Measurements from ENCODE around the gene ASB10.

The ASB10 gene

DNA sequence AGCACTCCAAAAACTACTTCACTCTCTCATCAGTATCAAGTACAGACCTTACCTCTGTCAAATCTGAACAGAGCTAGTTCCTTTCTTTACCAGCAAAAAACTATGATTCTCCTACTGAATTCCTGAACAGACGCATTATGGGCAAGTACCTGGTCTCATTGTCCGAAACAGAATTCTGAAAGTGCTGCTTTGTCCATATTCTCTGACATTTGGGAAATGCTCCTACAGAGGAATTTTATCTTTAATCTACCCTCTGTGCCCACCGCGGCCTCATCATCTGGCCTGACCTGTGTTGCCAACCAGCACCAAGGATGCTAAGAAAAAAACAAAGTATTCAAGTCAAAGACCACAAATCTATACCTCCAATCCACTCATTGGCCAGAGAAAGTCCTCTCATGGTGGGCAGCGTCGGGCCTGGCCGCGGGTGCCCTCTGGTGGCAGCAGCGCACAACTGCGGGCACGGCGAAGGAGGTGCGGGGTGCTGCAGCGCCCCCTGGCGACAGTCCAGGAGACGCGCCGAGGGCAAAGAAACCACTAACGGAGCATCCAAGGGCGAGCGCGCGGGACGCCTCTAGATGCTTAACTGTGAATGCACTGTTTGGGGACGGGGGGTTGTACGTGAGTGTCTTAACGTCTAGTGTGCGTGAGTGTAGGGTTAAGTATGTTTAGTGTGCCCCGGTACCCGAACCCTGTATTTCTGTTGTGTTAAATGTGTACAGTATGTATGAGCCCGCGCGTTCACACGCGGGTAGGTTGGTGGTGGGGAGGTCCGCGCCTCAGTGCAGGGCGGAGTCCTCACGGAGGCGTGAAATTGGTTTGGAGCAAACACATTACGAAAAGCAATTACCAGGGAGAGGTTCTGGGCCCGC, 14.5 kb downstream of the ASB10 start:
- Mint-ChIP-seq H3K27me3 (peaks cover 32% of the 10 kb centered on the region), H3K4me1 (peaks cover 15% of the 10 kb centered on the region), H3K27ac (no peak overlapping the region), H3K9me3 (no peaks in the 10 kb centered on the region), H3K36me3 (peaks cover 2% of the 10 kb centered on the region), H3K4me3 (no peak overlapping the region)
- ATAC-seq (ENCODE audit: low read depth), result peak; percentile 62
- DNase-seq (ENCODE audit: low spot score in 2 of 2), result peak; percentile 79 to 83

GRCh38 chr7:151168787-151169162, 18.3 kb downstream of the ASB10 start:
- Mint-ChIP-seq H3K9me3 (no peaks in the 10 kb centered on the region), H3K4me3 (peak overlapping the region; percentile 81), H3K36me3 (peaks cover 2% of the 10 kb centered on the region), H3K27ac (no peak overlapping the region), H3K4me1 (peaks cover 20% of the 10 kb centered on the region), H3K27me3 (peaks cover 29% of the 10 kb centered on the region)
- ATAC-seq (ENCODE audit: low read depth) (no peak), DNase-seq (ENCODE audit: low spot score in 2 of 2) (no peak)

- H3K4me1 Mint-ChIP-seq, result peaks cover 18% of the 10 kb centered on the region
- H3K27ac Mint-ChIP-seq, result no peak overlapping the region
- peaks cover 26% of the 10 kb centered on the region for H3K27me3 Mint-ChIP-seq
- peak; percentile 76 for ATAC-seq (ENCODE audit: low read depth)
- H3K9me3 Mint-ChIP-seq, result no peaks in the 10 kb centered on the region
- H3K36me3 Mint-ChIP-seq, result peaks cover under 1% of the 10 kb centered on the region
- peak; percentile 58 to 70 for DNase-seq (ENCODE audit: low spot score in 2 of 2)
- peak overlapping the region; percentile 81 for H3K4me3 Mint-ChIP-seq
Measured at GRCh38 chr7:151168003-151168786, 18.9 kb downstream of the ASB10 start.

- Mint-ChIP-seq H3K4me3 (peak within 1 kb of the TSS; percentile 81), H3K36me3 (no peaks in the 10 kb centered on the region), H3K27ac (no peak within 1 kb of the TSS), H3K27me3 (peaks cover 21% of the 10 kb centered on the region), H3K4me1 (peaks cover 11% of the 10 kb centered on the region), H3K9me3 (no peaks in the 10 kb centered on the region)
- DNase-seq (ENCODE audit: low spot score in 2 of 2), result no peak
- peak; percentile 61 for ATAC-seq (ENCODE audit: low read depth)
Measured at GRCh38 chr7:151167197-151167961, 19.7 kb downstream of the ASB10 start, which contains the start of gene GBX1. Gene GBX1 (minus strand): TSS chr7:151167694. CDS start chr7:151167548, 146 bp downstream.

DNA sequence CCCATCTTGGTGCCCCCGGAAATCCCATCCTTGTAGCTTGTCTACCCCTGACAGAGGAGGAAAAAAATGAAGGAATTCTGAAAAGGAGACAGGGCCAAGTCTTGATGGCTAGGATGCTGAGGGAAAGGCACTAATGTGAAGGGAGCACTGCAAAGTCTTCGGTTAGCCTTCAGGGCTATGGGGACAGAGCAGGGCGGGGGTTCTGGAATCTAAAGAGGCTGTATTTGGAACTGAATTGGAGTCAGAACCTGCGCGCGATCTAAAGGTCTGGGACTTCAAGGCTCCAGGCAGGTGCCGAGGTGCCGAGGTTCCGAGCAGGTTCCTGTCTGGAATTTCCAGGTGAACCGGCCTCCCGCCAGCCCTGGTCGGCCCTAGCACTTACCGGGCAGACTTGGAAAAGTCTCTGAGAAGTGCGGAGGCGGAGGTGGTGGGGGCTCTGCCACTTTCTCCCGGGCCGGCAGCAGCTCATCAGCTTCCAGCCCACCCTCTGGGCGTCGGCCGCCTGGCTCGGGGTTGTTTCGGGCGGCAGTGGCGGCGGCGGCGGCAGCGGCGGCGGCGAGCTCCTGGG, 20.3 kb downstream of the ASB10 start:
- DNase-seq (ENCODE audit: low spot score in 2 of 2) (no peak), ATAC-seq (ENCODE audit: low read depth) (no peak)
- no peaks in the 10 kb centered on the region for H3K9me3 Mint-ChIP-seq
- H3K36me3 Mint-ChIP-seq, result no peaks in the 10 kb centered on the region
- no peak overlapping the region for H3K27ac Mint-ChIP-seq
- H3K4me3 Mint-ChIP-seq, result peak overlapping the region; percentile 62
- H3K4me1 Mint-ChIP-seq, result peaks cover 11% of the 10 kb centered on the region
- H3K27me3 Mint-ChIP-seq, result peaks cover 21% of the 10 kb centered on the region

DNA sequence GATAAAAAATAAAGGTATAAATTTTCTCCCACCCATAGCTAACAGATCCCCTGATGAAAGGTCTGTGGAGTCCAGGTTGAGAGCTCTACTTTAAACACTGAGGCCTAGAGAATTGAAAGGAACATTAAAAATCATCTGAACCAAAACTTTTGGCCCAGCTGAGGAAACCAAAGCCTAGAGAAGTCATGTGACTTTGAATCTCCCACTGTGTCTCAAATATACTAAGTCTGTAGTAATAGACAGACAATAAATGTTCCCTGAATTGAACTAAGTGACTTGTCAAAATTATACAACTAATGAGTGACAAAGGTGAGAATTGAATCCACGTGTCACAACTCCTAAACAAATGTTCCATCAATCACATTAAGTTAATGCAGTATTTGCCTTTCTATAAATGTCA, 25.3 kb downstream of the ASB10 start:
- Mint-ChIP-seq H3K4me3 (no peak overlapping the region), H3K36me3 (no peaks in the 10 kb centered on the region), H3K27ac (no peak overlapping the region), H3K9me3 (no peaks in the 10 kb centered on the region), H3K4me1 (peaks cover 5% of the 10 kb centered on the region), H3K27me3 (peaks cover 8% of the 10 kb centered on the region)
- no peak for ATAC-seq (ENCODE audit: low read depth)
- no peak for DNase-seq (ENCODE audit: low spot score in 2 of 2)

GRCh38 chr7:151157645-151158329, 29.3 kb downstream of the ASB10 start:
- Mint-ChIP-seq H3K4me3 (no peak overlapping the region), H3K27me3 (peaks cover 12% of the 10 kb centered on the region), H3K36me3 (no peaks in the 10 kb centered on the region), H3K27ac (no peak overlapping the region), H3K4me1 (no peaks in the 10 kb centered on the region), H3K9me3 (no peaks in the 10 kb centered on the region)
- DNase-seq (ENCODE audit: low spot score in 2 of 2) (no peak), ATAC-seq (ENCODE audit: low read depth) (no peak)

DNA sequence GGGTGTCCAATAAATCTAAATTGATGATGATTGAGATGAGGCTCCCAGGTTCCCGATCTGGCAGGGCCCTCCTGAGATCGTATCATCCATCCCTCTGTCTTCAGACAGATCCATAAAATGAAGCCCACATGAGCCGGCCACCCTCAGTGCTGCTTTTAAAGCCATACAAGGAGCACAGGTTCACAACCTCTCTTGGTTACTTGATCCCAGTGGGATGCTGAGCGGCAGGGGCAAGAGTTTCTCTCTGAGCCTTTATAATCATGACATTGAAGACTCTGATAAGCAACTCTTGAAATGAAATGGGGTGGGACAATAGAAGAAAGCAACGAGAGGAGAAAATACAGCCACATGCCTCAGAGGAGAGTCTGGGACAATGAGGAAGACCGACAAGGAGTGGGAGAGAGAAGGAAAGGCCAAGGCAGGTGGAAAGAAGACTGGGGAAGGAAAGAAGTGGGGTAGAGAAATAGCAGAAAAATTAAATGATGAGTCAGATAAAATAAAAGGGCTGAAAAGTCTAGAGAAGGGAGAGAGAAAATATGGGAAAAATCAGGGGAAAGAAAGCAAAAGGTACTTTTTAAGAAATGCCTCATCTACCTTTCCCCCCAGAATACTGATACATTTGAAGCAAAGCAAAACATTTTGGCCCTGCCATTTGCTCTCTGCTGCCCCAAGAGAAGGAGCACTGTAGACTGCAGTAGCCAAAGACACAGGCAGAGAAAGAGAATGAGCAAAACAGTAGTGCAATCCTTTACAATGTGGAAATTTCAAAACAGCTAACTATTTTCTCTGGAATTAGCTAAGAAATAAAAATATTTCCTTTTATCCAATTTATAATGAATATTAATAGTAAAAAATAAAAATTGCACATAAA, 34.2 kb downstream of the ASB10 start:
- Mint-ChIP-seq H3K4me1 (no peaks in the 10 kb centered on the region), H3K36me3 (no peaks in the 10 kb centered on the region), H3K27me3 (peaks cover 19% of the 10 kb centered on the region), H3K9me3 (no peaks in the 10 kb centered on the region), H3K27ac (no peak overlapping the region), H3K4me3 (no peak overlapping the region)
- no peak for ATAC-seq (ENCODE audit: low read depth)
- DNase-seq (ENCODE audit: low spot score in 2 of 2), result no peak

- no peak overlapping the region for H3K4me3 Mint-ChIP-seq
Measured at GRCh38 chr7:151150388-151150787, 36.7 kb downstream of the ASB10 start.

DNA sequence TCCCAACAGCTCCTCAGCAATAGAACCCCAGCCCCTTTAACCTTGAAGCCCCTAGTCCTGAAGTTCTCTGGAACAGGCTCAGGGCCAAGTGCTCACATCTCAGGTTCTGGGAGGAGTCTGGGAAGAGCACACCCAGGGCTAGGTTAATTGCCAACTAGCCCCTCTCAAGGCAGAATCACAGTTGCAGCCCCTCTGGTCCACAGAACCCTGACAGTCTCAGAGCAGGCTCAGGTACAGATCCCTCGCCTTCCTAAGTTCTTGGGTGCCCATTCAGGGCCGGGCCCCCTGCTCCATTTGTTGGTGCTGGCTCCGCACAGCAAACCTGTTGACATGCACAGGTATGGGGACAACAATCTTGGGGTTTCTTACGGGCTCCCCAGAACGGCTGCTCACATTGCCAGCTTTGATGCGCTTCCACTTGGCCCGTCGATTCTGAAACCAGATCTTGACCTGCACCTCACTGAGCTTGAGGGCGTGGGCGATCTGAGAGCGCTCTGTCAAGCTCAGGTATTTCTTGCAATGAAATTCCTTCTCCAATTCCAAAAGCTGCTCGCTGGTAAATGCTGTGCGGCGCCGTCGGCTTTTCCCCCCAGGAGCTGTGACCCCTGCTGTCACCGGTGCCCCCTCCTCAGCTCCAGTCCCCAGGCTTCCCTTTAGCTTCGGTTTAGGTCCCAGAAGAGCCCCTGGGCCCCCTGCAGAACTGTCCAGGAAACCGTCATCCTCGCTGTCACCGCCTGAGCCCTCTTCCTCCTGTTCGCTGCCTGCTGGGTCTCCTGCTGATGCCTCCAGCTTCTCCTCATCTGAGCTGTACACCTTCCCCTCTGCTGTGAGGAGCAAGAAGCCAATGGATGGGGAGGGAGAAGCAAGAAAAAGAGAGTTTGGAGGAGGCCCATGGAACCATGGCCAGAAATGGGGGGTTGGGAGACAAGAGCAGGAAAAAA, 38.5 kb downstream of the ASB10 start:
- Mint-ChIP-seq H3K36me3 (peaks cover 5% of the 10 kb centered on the region), H3K9me3 (no peaks in the 10 kb centered on the region), H3K4me1 (no peaks in the 10 kb centered on the region), H3K4me3 (no peak overlapping the region), H3K27ac (no peak overlapping the region), H3K27me3 (peaks cover 9% of the 10 kb centered on the region)
- DNase-seq (ENCODE audit: low spot score in 2 of 2) (no peak), ATAC-seq (ENCODE audit: low read depth) (no peak)

More at GRCh38 chr7:151150388-151150787, 36.7 kb downstream of the ASB10 start:
- no peak for DNase-seq (ENCODE audit: low spot score in 2 of 2)
- no peak for ATAC-seq (ENCODE audit: low read depth)
- Mint-ChIP-seq H3K27me3 (peaks cover 11% of the 10 kb centered on the region), H3K4me1 (no peaks in the 10 kb centered on the region), H3K36me3 (no peaks in the 10 kb centered on the region), H3K27ac (no peak overlapping the region), H3K9me3 (no peaks in the 10 kb centered on the region)

DNA sequence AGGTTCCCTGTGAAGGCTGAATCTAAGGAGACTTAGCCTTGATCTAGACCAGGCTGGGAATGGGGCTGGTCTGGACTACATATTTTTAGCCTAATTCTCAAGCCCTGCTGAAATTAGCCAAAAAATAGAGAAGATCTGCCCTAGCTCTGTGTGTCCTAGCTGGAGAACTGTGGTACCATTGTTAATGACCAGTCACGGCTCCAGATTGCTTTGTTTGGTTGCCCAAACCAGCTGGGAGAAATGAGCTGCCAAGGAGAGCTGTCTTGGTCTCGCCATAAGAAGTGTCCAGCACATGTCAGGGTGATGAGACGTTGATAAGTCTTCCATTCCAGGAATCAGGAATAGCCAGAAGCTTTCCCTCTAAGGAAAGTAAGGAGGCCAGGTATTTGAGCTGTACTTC, 40.3 kb downstream of the ASB10 start:
- DNase-seq (ENCODE audit: low spot score in 2 of 2), result no peak
- Mint-ChIP-seq H3K4me1 (no peaks in the 10 kb centered on the region), H3K27ac (no peak overlapping the region), H3K36me3 (peaks cover 8% of the 10 kb centered on the region), H3K9me3 (no peaks in the 10 kb centered on the region), H3K4me3 (no peak overlapping the region), H3K27me3 (peaks cover 9% of the 10 kb centered on the region)
- ATAC-seq (ENCODE audit: low read depth), result no peak

DNA sequence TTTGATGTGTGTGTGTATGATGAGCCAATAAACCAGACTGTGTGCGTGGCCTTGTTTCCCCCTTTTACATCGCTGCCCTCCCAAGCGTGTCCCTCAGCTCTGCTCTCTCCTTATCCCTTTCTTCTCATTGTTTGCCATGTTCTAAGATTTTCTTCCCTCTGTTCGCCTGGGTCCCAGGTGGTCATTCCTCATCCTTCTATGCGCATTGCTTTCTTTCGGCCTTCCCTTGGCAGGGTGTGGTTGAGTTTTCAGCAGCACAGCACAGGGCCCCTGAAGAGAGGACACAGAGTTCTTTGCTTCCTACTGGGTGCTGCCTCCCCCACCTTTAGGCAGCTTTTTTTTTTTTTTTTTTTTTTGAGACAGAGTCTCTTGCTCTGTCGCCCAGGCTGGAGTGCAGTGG, 42.7 kb downstream of the ASB10 start:
- Mint-ChIP-seq H3K4me3 (no peak overlapping the region), H3K4me1 (no peaks in the 10 kb centered on the region), H3K9me3 (no peaks in the 10 kb centered on the region), H3K27me3 (peaks cover 3% of the 10 kb centered on the region), H3K36me3 (peaks cover 8% of the 10 kb centered on the region), H3K27ac (no peak overlapping the region)
- no peak for DNase-seq (ENCODE audit: low spot score in 2 of 2)
- no peak for ATAC-seq (ENCODE audit: low read depth)

All from memory B cell (primary cell).